Liver (tissue), 3 donors: Measurements from ENCODE around the gene NPHS2.

Experiments
- EGR1 ChIP-seq, 2 donors: IDR thresholded peaks; 2 replicates each; pipeline ENCODE4 v1.6.1; 2016 to 2018; ENCODE audit warnings: antibody characterized with exemption in 2 of 2, low read depth in 2 of 2
- RXRA ChIP-seq, 2 donors: IDR thresholded peaks; 2 replicates each; pipeline ENCODE4 v1.6.1; 2017 to 2018; ENCODE audit warnings: antibody characterized with exemption in 2 of 2, mild to moderate bottlenecking in 1 of 2
- TF ChIP-seq, protein P1 (sequence below): fragments of 150-350 bp; IDR thresholded peaks from 2 replicates; pipeline ENCODE4 v1.5.1; 2017; ENCODE audit warnings: improper control_type of control experiment, low read depth, low read length; ENCODE audit not compliant: missing input control
- donor health status: healthy.
- donor health status: healthy.

GRCh38 chr1:179530352-179530751, 45.4 kb downstream of the NPHS2 start:
- TF ChIP-seq, protein P1, sequence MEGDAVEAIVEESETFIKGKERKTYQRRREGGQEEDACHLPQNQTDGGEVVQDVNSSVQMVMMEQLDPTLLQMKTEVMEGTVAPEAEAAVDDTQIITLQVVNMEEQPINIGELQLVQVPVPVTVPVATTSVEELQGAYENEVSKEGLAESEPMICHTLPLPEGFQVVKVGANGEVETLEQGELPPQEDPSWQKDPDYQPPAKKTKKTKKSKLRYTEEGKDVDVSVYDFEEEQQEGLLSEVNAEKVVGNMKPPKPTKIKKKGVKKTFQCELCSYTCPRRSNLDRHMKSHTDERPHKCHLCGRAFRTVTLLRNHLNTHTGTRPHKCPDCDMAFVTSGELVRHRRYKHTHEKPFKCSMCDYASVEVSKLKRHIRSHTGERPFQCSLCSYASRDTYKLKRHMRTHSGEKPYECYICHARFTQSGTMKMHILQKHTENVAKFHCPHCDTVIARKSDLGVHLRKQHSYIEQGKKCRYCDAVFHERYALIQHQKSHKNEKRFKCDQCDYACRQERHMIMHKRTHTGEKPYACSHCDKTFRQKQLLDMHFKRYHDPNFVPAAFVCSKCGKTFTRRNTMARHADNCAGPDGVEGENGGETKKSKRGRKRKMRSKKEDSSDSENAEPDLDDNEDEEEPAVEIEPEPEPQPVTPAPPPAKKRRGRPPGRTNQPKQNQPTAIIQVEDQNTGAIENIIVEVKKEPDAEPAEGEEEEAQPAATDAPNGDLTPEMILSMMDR: no peak
- no peak for TF ChIP-seq RXRA (IDR thresholded peaks at IDR 0.05)
- no peak for TF ChIP-seq EGR1 (IDR thresholded peaks at IDR 0.05; ENCODE audit: low read depth in 2 of 2)
